ENCODE measurements around the gene CFAP298.

The CFAP298 gene

GRCh38 chr21:32593690-32594089 lies 18.5 kb downstream of the CFAP298 start:
- no peak for DNase-seq
- H3K27ac Mint-ChIP-seq = no peak overlapping the region

GRCh38 chr21:32592929-32593502 lies 19.2 kb downstream of the CFAP298 start:
- H3K27ac Mint-ChIP-seq = no peak overlapping the region
- peaks cover 24% of the 10 kb centered on the region for H3K4me1 Mint-ChIP-seq
- no peaks in the 10 kb centered on the region for H3K36me3 Mint-ChIP-seq (ENCODE audit: low read depth)
- no peak for TF ChIP-seq CTCF (IDR thresholded peaks at IDR 0.05)
- H3K4me3 Mint-ChIP-seq = no peak overlapping the region
- peaks cover 12% of the 10 kb centered on the region for H3K27me3 Mint-ChIP-seq (ENCODE audit: low read depth, poor library complexity)
- no peak for DNase-seq
- H3K9me3 Mint-ChIP-seq = no peaks in the 10 kb centered on the region

More at GRCh38 chr21:32593690-32594089, 18.5 kb downstream of the CFAP298 start:
- TF ChIP-seq CTCF (IDR thresholded peaks at IDR 0.05) = no peak
- H3K27me3 Mint-ChIP-seq (ENCODE audit: low read depth, poor library complexity) = peaks cover 12% of the 10 kb centered on the region
- H3K4me3 Mint-ChIP-seq = no peak overlapping the region
- H3K36me3 Mint-ChIP-seq (ENCODE audit: low read depth) = no peaks in the 10 kb centered on the region
- H3K4me1 Mint-ChIP-seq = peaks cover 25% of the 10 kb centered on the region
- no peaks in the 10 kb centered on the region for H3K9me3 Mint-ChIP-seq

- Mint-ChIP-seq H3K4me3 (no peak overlapping the region), H3K9me3 (no peaks in the 10 kb centered on the region), H3K27ac (no peak overlapping the region), H3K27me3 (ENCODE audit: low read depth, poor library complexity) (peaks cover 12% of the 10 kb centered on the region), H3K4me1 (peaks cover 24% of the 10 kb centered on the region), H3K36me3 (ENCODE audit: low read depth) (no peaks in the 10 kb centered on the region)
- no peak for DNase-seq
- no peak for TF ChIP-seq CTCF (IDR thresholded peaks at IDR 0.05)
Observed at GRCh38 chr21:32590130-32590529, 22.0 kb downstream of the CFAP298 start.

- Mint-ChIP-seq H3K27me3 (ENCODE audit: low read depth, poor library complexity) (peaks cover 8% of the 10 kb centered on the region), H3K4me1 (peaks cover 15% of the 10 kb centered on the region), H3K4me3 (no peak overlapping the region), H3K36me3 (ENCODE audit: low read depth) (no peaks in the 10 kb centered on the region), H3K27ac (no peak overlapping the region), H3K9me3 (no peaks in the 10 kb centered on the region)
- no peak for TF ChIP-seq CTCF (IDR thresholded peaks at IDR 0.05)
- DNase-seq = no peak
Observed at GRCh38 chr21:32587651-32588050, 24.5 kb downstream of the CFAP298 start.

GRCh38 chr21:32587120-32587519 lies 25.1 kb downstream of the CFAP298 start:
- no peak overlapping the region for H3K27ac Mint-ChIP-seq
- no peaks in the 10 kb centered on the region for H3K36me3 Mint-ChIP-seq (ENCODE audit: low read depth)
- DNase-seq = no peak
- no peak overlapping the region for H3K4me3 Mint-ChIP-seq
- H3K9me3 Mint-ChIP-seq = no peaks in the 10 kb centered on the region
- no peak for TF ChIP-seq CTCF (IDR thresholded peaks at IDR 0.05)
- H3K27me3 Mint-ChIP-seq (ENCODE audit: low read depth, poor library complexity) = peaks cover 14% of the 10 kb centered on the region
- peaks cover 15% of the 10 kb centered on the region for H3K4me1 Mint-ChIP-seq

GRCh38 chr21:32585970-32586369 lies 26.2 kb downstream of the CFAP298 start:
- Mint-ChIP-seq H3K4me1 (peaks cover 12% of the 10 kb centered on the region), H3K36me3 (ENCODE audit: low read depth) (no peaks in the 10 kb centered on the region), H3K4me3 (no peak overlapping the region), H3K27ac (no peak overlapping the region), H3K27me3 (ENCODE audit: low read depth, poor library complexity) (peaks cover 11% of the 10 kb centered on the region), H3K9me3 (no peaks in the 10 kb centered on the region)
- no peak for TF ChIP-seq CTCF (IDR thresholded peaks at IDR 0.05)
- DNase-seq = no peak
